ENCODE data around the gene SLU7. TPM values are rescaled to one million over a fixed set of nuclear protein-coding genes. Genes with fewer than 3 reads are reported as not detected.
A peak's percentile ranks its signal among the peaks of the same experiment; 100 is the strongest.

SLU7 gene
- total RNA-seq, 1 donor from 2014 or later, result 35.8 TPM

- DNase-seq (ENCODE audit: low spot score in 2 of 2, unreplicated experiment in 2 of 2), result peak; percentile 47 to 69
- peaks cover 8% of the 10 kb centered on the region for H3K4me1 Mint-ChIP-seq
- peak within 1 kb of the TSS; percentile 61 for H3K4me3 Mint-ChIP-seq
- H3K27me3 Mint-ChIP-seq (ENCODE audit: low read depth), result peaks cover 64% of the 10 kb centered on the region
- peak within 1 kb of the TSS; percentile 28 for H3K27ac Mint-ChIP-seq
- peaks cover 12% of the 10 kb centered on the region for H3K9me3 Mint-ChIP-seq
- TF ChIP-seq CTCF (IDR thresholded peaks at IDR 0.05; ENCODE audit: unreplicated experiment), result no peak
- H3K36me3 Mint-ChIP-seq, result peaks cover 3% of the 10 kb centered on the region
These were observed 48.7 kb downstream of the SLU7 start, which contains the start of gene C1QTNF2 for GRCh38 chr5:160369990-160370712. Gene C1QTNF2 (minus strand): TSS chr5:160370626. CDS start chr5:160355011, 15,615 bp downstream.

- Mint-ChIP-seq H3K4me1 (peaks cover 17% of the 10 kb centered on the region), H3K36me3 (peaks cover 3% of the 10 kb centered on the region), H3K27me3 (ENCODE audit: low read depth) (peaks cover 42% of the 10 kb centered on the region), H3K27ac (no peak overlapping the region), H3K9me3 (peaks cover 12% of the 10 kb centered on the region), H3K4me3 (no peak overlapping the region)
- no peak for DNase-seq (ENCODE audit: low spot score in 2 of 2, unreplicated experiment in 2 of 2)
- no peak for TF ChIP-seq CTCF (IDR thresholded peaks at IDR 0.05; ENCODE audit: unreplicated experiment)
These were observed 51.0 kb downstream of the SLU7 start for GRCh38 chr5:160367885-160368284.

DNA sequence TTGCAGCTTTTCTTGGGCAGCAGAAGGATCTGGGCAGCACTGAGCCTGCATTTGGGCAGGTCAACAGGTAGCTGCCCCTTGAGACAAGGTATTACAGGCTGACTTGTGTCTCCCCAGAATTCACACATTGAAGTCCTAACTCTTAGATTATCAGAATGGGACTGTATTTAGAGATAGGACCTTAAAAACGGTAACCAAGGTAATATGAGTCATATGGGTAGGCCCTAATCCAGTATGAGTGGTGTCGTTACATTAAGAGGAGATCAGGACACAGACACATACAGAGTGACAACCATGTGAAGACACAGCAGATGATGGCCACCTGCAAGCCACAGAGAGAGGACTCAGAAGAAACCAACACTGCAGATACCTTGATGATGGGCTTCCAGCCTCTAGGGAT lies 51.6 kb downstream of the SLU7 start:
- Mint-ChIP-seq H3K27ac (no peak overlapping the region), H3K4me1 (peaks cover 20% of the 10 kb centered on the region), H3K9me3 (peaks cover 12% of the 10 kb centered on the region), H3K27me3 (ENCODE audit: low read depth) (peaks cover 36% of the 10 kb centered on the region), H3K4me3 (no peak overlapping the region), H3K36me3 (peaks cover 3% of the 10 kb centered on the region)
- no peak for TF ChIP-seq CTCF (IDR thresholded peaks at IDR 0.05; ENCODE audit: unreplicated experiment)
- DNase-seq (ENCODE audit: low spot score in 2 of 2, unreplicated experiment in 2 of 2), result no peak

DNA sequence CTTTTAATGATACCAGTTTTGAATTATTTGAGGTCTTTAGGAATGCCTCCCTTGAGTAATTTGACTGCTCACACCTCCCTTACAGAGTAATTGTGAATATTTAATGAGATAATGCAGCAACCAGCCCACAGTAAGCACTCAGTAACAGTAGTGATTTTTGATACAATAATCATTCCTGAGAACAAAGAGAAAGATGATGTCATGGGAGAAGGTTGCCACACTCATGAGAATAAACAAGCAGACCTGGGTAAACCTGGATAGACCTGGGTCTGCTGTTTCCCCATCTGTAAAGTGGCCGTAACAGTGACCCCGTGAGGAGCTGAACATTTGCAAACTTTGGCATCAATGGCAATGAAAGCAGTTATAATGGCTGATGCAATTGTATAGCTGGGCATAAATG lies 52.7 kb downstream of the SLU7 start:
- no peak overlapping the region for H3K27ac Mint-ChIP-seq
- H3K4me3 Mint-ChIP-seq, result no peak overlapping the region
- H3K36me3 Mint-ChIP-seq, result peaks cover 3% of the 10 kb centered on the region
- H3K27me3 Mint-ChIP-seq (ENCODE audit: low read depth), result peaks cover 30% of the 10 kb centered on the region
- DNase-seq (ENCODE audit: low spot score in 2 of 2, unreplicated experiment in 2 of 2), result no peak
- TF ChIP-seq CTCF (IDR thresholded peaks at IDR 0.05; ENCODE audit: unreplicated experiment), result no peak
- H3K4me1 Mint-ChIP-seq, result peaks cover 20% of the 10 kb centered on the region
- peaks cover 12% of the 10 kb centered on the region for H3K9me3 Mint-ChIP-seq

- Mint-ChIP-seq H3K36me3 (peaks cover 3% of the 10 kb centered on the region), H3K9me3 (peaks cover 5% of the 10 kb centered on the region), H3K4me1 (peaks cover 21% of the 10 kb centered on the region), H3K4me3 (no peak overlapping the region), H3K27me3 (ENCODE audit: low read depth) (peaks cover 8% of the 10 kb centered on the region), H3K27ac (peak overlapping the region; percentile 89)
- DNase-seq (ENCODE audit: low spot score in 2 of 2, unreplicated experiment in 2 of 2), result no peak
- no peak for TF ChIP-seq CTCF (IDR thresholded peaks at IDR 0.05; ENCODE audit: unreplicated experiment)
These were observed 55.1 kb downstream of the SLU7 start for GRCh38 chr5:160363660-160364395.

Measured in mesothelial cell of epicardium (in vitro differentiated cells).